Mesothelial cell of epicardium (in vitro differentiated cells): ENCODE data around the gene HDAC1. TPM values are rescaled to one million over a fixed set of nuclear protein-coding genes. Genes with fewer than 3 reads are reported as not detected.
A peak's percentile ranks its signal among the peaks of the same experiment; 100 is the strongest.

Source experiments
- DNase-seq, 2 experiments: peaks; one replicate each; pipeline ENCODE4 v3.0.0; 2021; ENCODE audit warnings: low spot score in 2 of 2; ENCODE audit not compliant: unreplicated experiment in 2 of 2
- H3K27ac Mint-ChIP-seq: 2 replicates; pipeline ENCODE4 v1.8.0; 2021; ENCODE audit warnings: mixed read lengths
- H3K27me3 Mint-ChIP-seq: 2 replicates; pipeline ENCODE4 v1.8.0; 2021; ENCODE audit warnings: low read depth, mixed read lengths
- H3K36me3 Mint-ChIP-seq: 2 replicates; pipeline ENCODE4 v1.8.0; 2021; ENCODE audit warnings: mixed read lengths
- H3K4me1 Mint-ChIP-seq: 2 replicates; pipeline ENCODE4 v1.8.0; 2021; ENCODE audit warnings: mixed read lengths
- H3K4me3 Mint-ChIP-seq: 2 replicates; pipeline ENCODE4 v1.8.0; 2021; ENCODE audit warnings: mild to moderate bottlenecking, moderate library complexity, mixed read lengths
- H3K9me3 Mint-ChIP-seq: 2 replicates; pipeline ENCODE4 v1.8.0; 2021; ENCODE audit warnings: mixed read lengths
- CTCF ChIP-seq: fragments of 200-600 bp; sonication (generic); IDR thresholded peaks from one replicate; pipeline ENCODE4 v1.5.0; 2021; ENCODE audit warnings: antibody characterized with exemption; ENCODE audit not compliant: unreplicated experiment
- total RNA-seq: library from RNA; stranded (reverse); gene quantifications from 3 replicates; pipeline ENCODE4 v1.2.1, GENCODE V29; 2021

Gene HDAC1
- total RNA-seq, 1 donor from 2014 or later: 131 TPM

GRCh38 chr1:32336591-32336932, 44.7 kb downstream of the HDAC1 start:
- peaks cover 2% of the 10 kb centered on the region for H3K27me3 Mint-ChIP-seq
- DNase-seq: no peak
- H3K36me3 Mint-ChIP-seq: peaks cover 8% of the 10 kb centered on the region
- H3K27ac Mint-ChIP-seq: no peak overlapping the region
- no peak for TF ChIP-seq CTCF
- peak overlapping the region; percentile 59 for H3K4me3 Mint-ChIP-seq
- no peaks in the 10 kb centered on the region for H3K9me3 Mint-ChIP-seq
- H3K4me1 Mint-ChIP-seq: peaks cover 32% of the 10 kb centered on the region

- peaks cover 8% of the 10 kb centered on the region for H3K36me3 Mint-ChIP-seq
- TF ChIP-seq CTCF: no peak
- no peak for DNase-seq
- H3K4me3 Mint-ChIP-seq: peak overlapping the region; percentile 59
- peaks cover 2% of the 10 kb centered on the region for H3K27me3 Mint-ChIP-seq
- H3K9me3 Mint-ChIP-seq: no peaks in the 10 kb centered on the region
- H3K4me1 Mint-ChIP-seq: peaks cover 26% of the 10 kb centered on the region
- no peak overlapping the region for H3K27ac Mint-ChIP-seq
Measured at GRCh38 chr1:32336963-32337675, 45.2 kb downstream of the HDAC1 start.

GRCh38 chr1:32337855-32338636, 46.2 kb downstream of the HDAC1 start:
- Mint-ChIP-seq H3K36me3 (peaks cover 8% of the 10 kb centered on the region), H3K4me1 (peaks cover 18% of the 10 kb centered on the region), H3K27me3 (peaks cover 2% of the 10 kb centered on the region), H3K4me3 (peak overlapping the region; percentile 7), H3K27ac (no peak overlapping the region), H3K9me3 (no peaks in the 10 kb centered on the region)
- TF ChIP-seq CTCF: no peak
- no peak for DNase-seq

- H3K27ac Mint-ChIP-seq: no peak overlapping the region
- H3K4me1 Mint-ChIP-seq: peaks cover 12% of the 10 kb centered on the region
- no peak for TF ChIP-seq CTCF
- peaks cover 2% of the 10 kb centered on the region for H3K27me3 Mint-ChIP-seq
- DNase-seq: no peak
- H3K9me3 Mint-ChIP-seq: no peaks in the 10 kb centered on the region
- H3K36me3 Mint-ChIP-seq: peaks cover 4% of the 10 kb centered on the region
- H3K4me3 Mint-ChIP-seq: peak overlapping the region; percentile 7
Measured at GRCh38 chr1:32338637-32339145, 46.8 kb downstream of the HDAC1 start.

- H3K4me1 Mint-ChIP-seq: peaks cover 5% of the 10 kb centered on the region
- TF ChIP-seq CTCF: no peak
- no peaks in the 10 kb centered on the region for H3K36me3 Mint-ChIP-seq
- no peak overlapping the region for H3K27ac Mint-ChIP-seq
- peaks cover 2% of the 10 kb centered on the region for H3K27me3 Mint-ChIP-seq
- DNase-seq: no peak
- H3K4me3 Mint-ChIP-seq: no peak overlapping the region
- no peaks in the 10 kb centered on the region for H3K9me3 Mint-ChIP-seq
Measured at GRCh38 chr1:32339363-32339978, 47.6 kb downstream of the HDAC1 start.
